A673 (cell line): ENCODE data around the gene C3orf52. TPM values are rescaled to one million over a fixed set of nuclear protein-coding genes. Genes with fewer than 3 reads are reported as not detected.
A peak's percentile ranks its signal among the peaks of the same experiment; 100 is the strongest.

Source experiments
- BruUV-seq: library from RNA; stranded (reverse); fragments of 400-500 nt; replicated peaks from 2 replicates; lab custom pipeline; 2021; lab: Mats Ljungman, UMichigan
- CTCF ChIA-PET: fragments of 300-600 bp; sonication (Branson Sonifier 250); formaldehyde crosslinking; loops from one replicate; lab custom pipeline; 2022; ENCODE audit warnings: antibody characterized with exemption; lab: Charles Lee
- POLR2A ChIA-PET: fragments of 300-600 bp; sonication (Branson Sonifier 250); formaldehyde crosslinking; loops from one replicate; lab custom pipeline; 2022; ENCODE audit warnings: antibody characterized with exemption; ENCODE audit not compliant: low non-redundant PET; lab: Charles Lee
- DNase-seq: peaks from one replicate; pipeline ENCODE4 v3.0.0-alpha.2; 2015; ENCODE audit warnings: low spot score
- H3K27ac ChIP-seq: fragments of 200-600 bp; sonication (generic); 2 replicates; pipeline ENCODE4 v1.5.1; 2016; ENCODE audit warnings: mixed run types, low read depth, mild to moderate bottlenecking, mixed read lengths, antibody characterized with exemption, low read length; ENCODE audit not compliant: poor library complexity, severe bottlenecking
- H3K27me3 ChIP-seq: fragments of 200-600 bp; sonication (generic); replicated peaks from 2 replicates; pipeline ENCODE4 v1.6.1; 2017; ENCODE audit warnings: mixed run types, low read depth, mild to moderate bottlenecking, mixed read lengths, antibody characterized with exemption, low read length; ENCODE audit not compliant: insufficient read depth, poor library complexity
- H3K36me3 ChIP-seq: fragments of 200-600 bp; sonication (generic); 2 replicates; pipeline ENCODE4 v1.6.1; 2016; ENCODE audit warnings: mixed run types, mild to moderate bottlenecking, mixed read lengths, antibody characterized with exemption, low read length; ENCODE audit not compliant: insufficient read depth, poor library complexity, severe bottlenecking
- H3K4me1 ChIP-seq: fragments of 200-600 bp; sonication (generic); 2 replicates; pipeline ENCODE4 v1.6.1; 2017; ENCODE audit warnings: mixed run types, mild to moderate bottlenecking, mixed read lengths, antibody characterized with exemption, low read length; ENCODE audit not compliant: insufficient read depth, poor library complexity, severe bottlenecking
- H3K4me3 ChIP-seq: fragments of 200-600 bp; sonication (generic); 2 replicates; pipeline ENCODE4 v1.5.1; 2016; ENCODE audit warnings: low read depth, mixed run types, mild to moderate bottlenecking, mixed read lengths, low read length; ENCODE audit not compliant: poor library complexity, severe bottlenecking
- H3K9me3 ChIP-seq: fragments of 200-600 bp; sonication (generic); 2 replicates; pipeline ENCODE4 v1.6.1; 2016; ENCODE audit warnings: mixed run types, low read depth, mild to moderate bottlenecking, mixed read lengths, antibody characterized with exemption, low read length; ENCODE audit not compliant: poor library complexity, severe bottlenecking
- EZH2 ChIP-seq: fragments of 200-600 bp; sonication (generic); IDR thresholded peaks from 2 replicates; pipeline ENCODE4 v1.6.1; 2017; ENCODE audit warnings: borderline replicate concordance, low read depth, mild to moderate bottlenecking, mixed read lengths, antibody characterized with exemption, low read length; ENCODE audit not compliant: poor library complexity, severe bottlenecking
- intact Hi-C: fragments of 100-400 bp; cut with micrococcal nuclease; formaldehyde crosslinking; loops from one replicate; pipeline ENCODE4 v1.10.0; 2022; ENCODE audit not compliant: unreplicated experiment
- total RNA-seq: library from RNA; stranded (reverse); gene quantifications from 2 replicates; pipeline ENCODE4 v1.2.3, GENCODE V29; 2021
- TF ChIP-seq, protein P1 (sequence below): fragments of 300-800, 200-600 bp; sonication (generic); conservative IDR thresholded peaks from 2 replicates; pipeline ENCODE4 v1.5.1; 2017; ENCODE audit warnings: low read depth, mild to moderate bottlenecking, antibody characterized with exemption, low read length, moderate library complexity, mixed read lengths

C3orf52 gene
- total RNA-seq, 1 experiment from 2014 or later, result 0.73 TPM

- H3K4me1 ChIP-seq, result no peaks in the 10 kb centered on the region
- intact Hi-C loops, result loop anchor here (2.0 to 10.0 kb wide), 2 partner anchors 178 to 382 kb away; no protein-coding TSS in a partner anchor
- no peaks in the 10 kb centered on the region for H3K27me3 ChIP-seq
- H3K4me3 ChIP-seq, result no peak overlapping the region
- H3K9me3 ChIP-seq, result no peaks in the 10 kb centered on the region
- ChIA-PET POLR2A (no interaction called here), CTCF (interaction anchor here (0.5 to 1.2 kb wide), 4 partner anchors 147 to 407 kb away, joined by 3 to 5 read pairs (median 4); partner anchors contain the start of gene SLC9C1)
- BruUV-seq, result no TSS peak
- H3K27ac ChIP-seq, result no peak overlapping the region
- H3K36me3 ChIP-seq, result no peaks in the 10 kb centered on the region
- no peak for TF ChIP-seq EZH2
- TF ChIP-seq, protein P1, sequence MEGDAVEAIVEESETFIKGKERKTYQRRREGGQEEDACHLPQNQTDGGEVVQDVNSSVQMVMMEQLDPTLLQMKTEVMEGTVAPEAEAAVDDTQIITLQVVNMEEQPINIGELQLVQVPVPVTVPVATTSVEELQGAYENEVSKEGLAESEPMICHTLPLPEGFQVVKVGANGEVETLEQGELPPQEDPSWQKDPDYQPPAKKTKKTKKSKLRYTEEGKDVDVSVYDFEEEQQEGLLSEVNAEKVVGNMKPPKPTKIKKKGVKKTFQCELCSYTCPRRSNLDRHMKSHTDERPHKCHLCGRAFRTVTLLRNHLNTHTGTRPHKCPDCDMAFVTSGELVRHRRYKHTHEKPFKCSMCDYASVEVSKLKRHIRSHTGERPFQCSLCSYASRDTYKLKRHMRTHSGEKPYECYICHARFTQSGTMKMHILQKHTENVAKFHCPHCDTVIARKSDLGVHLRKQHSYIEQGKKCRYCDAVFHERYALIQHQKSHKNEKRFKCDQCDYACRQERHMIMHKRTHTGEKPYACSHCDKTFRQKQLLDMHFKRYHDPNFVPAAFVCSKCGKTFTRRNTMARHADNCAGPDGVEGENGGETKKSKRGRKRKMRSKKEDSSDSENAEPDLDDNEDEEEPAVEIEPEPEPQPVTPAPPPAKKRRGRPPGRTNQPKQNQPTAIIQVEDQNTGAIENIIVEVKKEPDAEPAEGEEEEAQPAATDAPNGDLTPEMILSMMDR, result peak; percentile 77
- peak; percentile 71 for DNase-seq
These were observed 50.9 kb downstream of the C3orf52 start for GRCh38 chr3:112136959-112137693.

- Histone ChIP-seq H3K9me3 (no peaks in the 10 kb centered on the region), H3K27me3 (no peaks in the 10 kb centered on the region), H3K27ac (no peak overlapping the region), H3K4me3 (no peak overlapping the region), H3K4me1 (no peaks in the 10 kb centered on the region), H3K36me3 (no peaks in the 10 kb centered on the region)
- no TSS peak for BruUV-seq
- no peak for DNase-seq
- TF ChIP-seq, protein P1, result no peak
- TF ChIP-seq EZH2, result no peak
- intact Hi-C loops, result loop anchor here (2.0 to 10.0 kb wide), 2 partner anchors 177 to 381 kb away; no protein-coding TSS in a partner anchor
- CTCF ChIA-PET, result interaction anchor here (1.2 kb wide), 1 partner anchor 147 kb away, joined by 4 read pairs; no protein-coding TSS in a partner anchor
- POLR2A ChIA-PET, result no interaction called here
These were observed 51.6 kb downstream of the C3orf52 start for GRCh38 chr3:112137781-112138180.

- Histone ChIP-seq H3K9me3 (no peaks in the 10 kb centered on the region), H3K27ac (no peak overlapping the region), H3K4me1 (no peaks in the 10 kb centered on the region), H3K4me3 (no peak overlapping the region), H3K36me3 (no peaks in the 10 kb centered on the region), H3K27me3 (no peaks in the 10 kb centered on the region)
- CTCF ChIA-PET, result no interaction called here
- DNase-seq, result no peak
- POLR2A ChIA-PET, result no interaction called here
- TF ChIP-seq EZH2, result no peak
- BruUV-seq, result no TSS peak
- intact Hi-C loops, result loop anchor here (10.0 kb wide), 1 partner anchor 176 kb away; no protein-coding TSS in a partner anchor
These were observed 52.2 kb downstream of the C3orf52 start for GRCh38 chr3:112138219-112138969.
